ENCODE data around the gene IQGAP3.

GRCh38 chr1:156537027-156537426, 35.3 kb downstream of the IQGAP3 start:
- no peak for TF ChIP-seq PBX3 (IDR thresholded peaks at IDR 0.05)
- TF ChIP-seq CTCF (IDR thresholded peaks at IDR 0.05) = no peak
- TF ChIP-seq RAD21 (conservative IDR thresholded peaks at IDR 0.05 in 1 of 2, IDR thresholded peaks at IDR 0.05 in 1 of 2) = no peak
- no peak for TF ChIP-seq SMC3 (IDR thresholded peaks at IDR 0.05)
- TF ChIP-seq JUN (IDR thresholded peaks at IDR 0.05) = no peak
- TF ChIP-seq POLR2A (IDR thresholded peaks at IDR 0.05; ENCODE audit: low read length) = no peak
- TF ChIP-seq ZFP36 (IDR thresholded peaks at IDR 0.05; ENCODE audit: borderline replicate concordance, partially characterized antibody) = no peak
- no peak for TF ChIP-seq MAFK (IDR thresholded peaks at IDR 0.05; ENCODE audit: partially characterized antibody)
- no peak for TF ChIP-seq MAX (IDR thresholded peaks at IDR 0.05)
- no peak for TF ChIP-seq REST (IDR thresholded peaks at IDR 0.05)
